GM04504 (cell line): ENCODE data around the gene SOX1.

ENCODE experiments used
- DNase-seq: peaks from one replicate; pipeline ENCODE4 v3.0.0-alpha.2; 2012; ENCODE audit warnings: low read depth

Gene SOX1

DNA sequence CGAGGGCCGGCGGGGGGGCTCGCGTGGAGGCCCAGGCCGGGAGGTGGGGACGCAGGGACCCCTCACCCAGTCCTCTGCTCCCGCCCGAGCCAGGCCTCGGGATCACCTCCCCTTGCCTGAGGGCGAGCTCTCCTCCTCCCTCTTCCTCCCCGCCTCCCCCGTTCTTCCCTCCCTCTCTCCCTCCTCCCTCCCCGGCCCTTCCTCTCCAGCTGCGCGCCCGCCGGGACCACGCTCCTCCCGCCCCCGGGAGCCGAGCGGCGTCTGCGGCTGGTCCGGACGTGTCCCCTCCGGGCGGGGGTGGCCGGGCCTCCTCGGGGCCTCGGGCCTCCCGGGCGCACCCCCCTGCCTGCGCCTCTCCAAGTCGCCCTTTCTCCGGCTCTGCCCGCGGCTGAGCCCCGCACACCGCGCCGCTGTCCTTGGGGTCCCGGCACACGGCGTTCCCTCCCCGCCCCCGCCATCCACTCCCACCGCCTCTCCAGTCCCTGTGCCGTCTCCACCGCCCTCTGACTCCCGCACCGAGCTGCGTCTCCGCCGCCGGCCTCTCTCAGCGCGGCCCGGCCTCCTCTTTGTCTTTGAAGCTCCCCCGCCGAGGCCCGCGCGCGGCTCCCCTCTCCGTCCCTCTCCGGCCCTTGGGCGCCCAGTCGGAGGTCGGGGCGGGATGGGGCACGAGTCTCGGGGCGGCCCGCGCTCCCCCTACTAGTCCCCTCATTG lies 5.7 kb downstream of the SOX1 start:
- no peak for DNase-seq

GRCh38 chr13:112073245-112074138 lies 6.5 kb downstream of the SOX1 start:
- DNase-seq = no peak

- DNase-seq = no peak
Measured at GRCh38 chr13:112074139-112074865, 7.4 kb downstream of the SOX1 start.

GRCh38 chr13:112077729-112078128 lies 10.8 kb downstream of the SOX1 start:
- DNase-seq = no peak

GRCh38 chr13:112078216-112078615 lies 11.3 kb downstream of the SOX1 start:
- DNase-seq = no peak

GRCh38 chr13:112078879-112079531 lies 12.1 kb downstream of the SOX1 start:
- no peak for DNase-seq

DNA sequence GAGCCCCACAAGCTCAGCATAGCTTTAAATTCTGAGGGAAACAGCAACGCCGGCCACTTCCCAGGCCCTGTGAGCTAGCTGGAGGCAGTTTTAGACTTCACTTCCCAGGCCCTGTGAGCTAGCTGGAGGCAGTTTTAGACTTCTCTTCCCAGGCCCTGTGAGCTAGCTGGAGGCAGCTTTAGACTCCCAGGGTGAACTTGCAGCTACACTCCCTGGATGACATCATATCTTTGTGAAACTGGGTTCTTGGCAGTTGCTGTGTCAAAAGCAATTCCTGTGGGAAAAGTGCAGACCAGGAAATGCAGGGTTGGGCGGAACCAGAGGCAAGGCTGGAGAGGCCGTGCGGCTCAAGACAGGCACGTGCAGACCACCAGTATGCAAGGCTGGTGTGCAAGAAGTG lies 12.7 kb downstream of the SOX1 start:
- DNase-seq = no peak

DNA sequence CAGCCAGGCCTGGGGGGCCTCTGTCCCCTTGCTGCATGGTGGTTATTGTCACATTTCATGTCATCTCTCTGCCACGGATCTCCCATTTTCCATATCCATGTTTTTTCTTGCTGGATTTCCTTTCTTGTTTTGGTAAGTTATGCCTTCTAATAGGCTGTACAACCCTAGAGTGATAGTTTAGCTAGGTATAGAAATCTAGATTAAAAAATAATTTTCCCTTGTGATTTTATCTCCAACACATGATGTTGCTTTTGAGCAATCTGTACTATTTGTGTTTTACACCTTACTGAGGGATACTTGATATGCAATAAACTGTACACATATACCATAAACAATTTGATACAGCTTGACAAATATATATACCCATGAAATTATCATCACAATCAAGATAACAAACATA lies 17.0 kb downstream of the SOX1 start:
- no peak for DNase-seq

- no peak for DNase-seq
Measured at GRCh38 chr13:112092453-112092852, 25.5 kb downstream of the SOX1 start.

DNA sequence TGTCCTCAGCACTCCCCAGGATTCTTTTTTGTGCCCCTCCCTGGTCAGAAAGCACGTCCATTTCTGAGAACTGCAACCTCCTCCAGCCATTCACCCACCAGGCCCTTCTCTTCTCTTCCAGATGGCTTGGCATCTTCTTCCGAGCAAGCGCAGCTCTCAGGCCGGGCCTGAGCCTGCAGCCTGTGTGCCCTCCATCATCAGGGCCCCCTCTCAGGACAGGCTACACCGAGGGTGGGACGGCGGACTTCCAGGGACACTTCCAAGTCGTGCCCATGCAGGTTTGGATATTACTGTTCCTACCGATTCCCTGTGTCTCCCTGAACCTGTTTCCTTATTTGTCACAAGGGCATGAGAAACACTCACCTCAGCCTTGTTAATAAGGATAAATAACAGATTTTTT lies 28.4 kb downstream of the SOX1 start:
- DNase-seq = no peak

GRCh38 chr13:112096959-112097358 lies 30.0 kb downstream of the SOX1 start:
- DNase-seq = no peak

GRCh38 chr13:112097770-112098169 lies 30.8 kb downstream of the SOX1 start:
- DNase-seq = no peak

DNA sequence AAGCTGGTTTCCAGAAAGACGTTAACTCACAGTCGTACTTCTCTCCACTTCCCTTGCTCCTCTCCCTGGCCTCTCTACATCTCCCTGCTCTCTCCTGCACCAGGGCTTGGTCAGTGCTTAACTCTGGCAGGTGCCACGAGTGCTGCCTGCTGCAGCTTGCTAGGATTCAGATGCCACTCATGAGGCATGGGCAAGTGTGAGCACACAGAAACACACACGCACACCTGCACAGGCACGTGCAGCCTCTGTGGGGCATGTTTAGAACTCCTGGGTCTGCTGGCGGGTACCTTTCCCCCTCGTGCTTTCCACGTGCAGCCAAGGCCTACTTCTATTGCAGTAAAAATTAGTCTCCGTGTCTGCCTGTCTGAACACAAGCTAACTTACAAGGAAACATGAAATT lies 31.8 kb downstream of the SOX1 start:
- no peak for DNase-seq

- DNase-seq = no peak
Measured at GRCh38 chr13:112101360-112101930, 34.5 kb downstream of the SOX1 start.

DNA sequence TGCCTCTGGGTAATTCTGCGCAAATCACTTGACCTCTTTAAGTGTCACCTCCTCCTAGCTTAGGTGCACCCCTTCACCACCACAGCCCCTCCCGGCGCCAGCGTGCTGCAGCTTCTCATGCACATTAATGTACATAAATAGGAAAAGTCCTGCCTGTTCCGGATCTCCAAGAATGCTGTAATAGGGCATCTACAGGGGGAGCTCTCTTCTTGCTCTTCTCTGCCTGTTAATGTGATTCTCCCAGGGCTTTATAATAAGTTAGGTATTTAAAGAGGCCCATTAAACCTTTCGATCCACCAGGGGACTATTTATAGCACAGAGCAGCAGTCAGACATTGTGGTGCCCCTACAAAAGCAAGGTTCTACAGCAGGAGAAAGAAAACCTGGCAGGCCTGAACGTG lies 35.3 kb downstream of the SOX1 start:
- DNase-seq = no peak

DNA sequence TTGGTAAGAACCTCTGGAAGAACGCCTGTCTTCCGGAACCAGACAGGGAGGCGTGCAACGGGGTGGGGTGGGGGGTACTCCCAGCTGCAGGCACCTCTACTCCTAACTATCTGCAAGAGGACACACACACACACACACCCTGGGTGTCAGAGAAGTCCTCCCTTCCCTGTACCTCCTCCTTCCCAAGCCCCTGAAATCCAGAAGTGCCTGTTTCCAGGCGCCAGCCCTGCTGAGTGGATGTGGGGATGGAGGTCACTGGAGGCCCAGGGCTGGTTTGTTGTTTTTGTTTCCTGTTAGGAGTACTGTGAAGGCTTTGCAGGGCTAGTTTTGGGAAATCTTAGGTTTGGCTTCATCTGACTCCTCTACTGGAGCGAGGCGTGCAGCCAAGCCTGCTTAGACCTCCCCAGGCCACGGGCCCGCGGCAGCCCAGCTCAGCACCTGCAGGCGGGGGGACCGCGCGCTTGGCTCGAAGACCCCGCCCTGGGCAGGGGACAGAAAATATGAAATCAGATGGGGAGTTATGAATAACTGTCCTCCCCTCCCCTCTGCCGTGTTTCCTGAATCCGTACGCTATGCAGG lies 36.4 kb downstream of the SOX1 start:
- DNase-seq = no peak

- no peak for DNase-seq
Measured at GRCh38 chr13:112103961-112104880, 37.3 kb downstream of the SOX1 start.

DNA sequence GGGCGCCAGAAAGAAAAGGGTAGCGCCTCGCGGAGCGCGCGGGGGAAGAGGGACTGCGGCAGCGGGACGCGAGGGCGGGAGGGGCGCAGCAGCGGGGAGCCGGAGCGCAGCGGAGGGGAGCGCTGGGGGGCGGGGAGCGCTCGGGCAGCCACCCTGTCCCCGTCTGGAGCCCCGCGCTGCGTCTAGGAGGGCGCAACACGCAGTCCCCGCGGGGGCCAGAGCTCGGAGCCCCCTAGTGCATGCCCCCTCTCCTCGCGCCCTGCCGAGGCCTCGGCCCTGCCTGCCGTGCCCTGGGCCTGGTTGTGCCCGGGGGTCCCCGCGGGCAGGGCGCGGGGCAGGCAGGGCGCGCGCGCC lies 37.9 kb downstream of the SOX1 start:
- DNase-seq = no peak

- DNase-seq = no peak
Measured at GRCh38 chr13:112105244-112105681, 38.3 kb downstream of the SOX1 start.

- DNase-seq = no peak
Measured at GRCh38 chr13:112105892-112106291, 38.9 kb downstream of the SOX1 start.
